Measurements from ENCODE around the gene ATG4B.
A peak's percentile ranks its signal among the peaks of the same experiment; 100 is the strongest.

ATG4B gene

GRCh38 chr2:241612156-241613016 lies 25.1 kb upstream of the ATG4B start:
- peak; percentile 33 for DNase-seq

- DNase-seq, result no peak
Measured at GRCh38 chr2:241613017-241613780, 24.3 kb upstream of the ATG4B start.

- no peak for DNase-seq
Measured at GRCh38 chr2:241615041-241615440, 22.5 kb upstream of the ATG4B start.

GRCh38 chr2:241615522-241616052 lies 21.9 kb upstream of the ATG4B start:
- no peak for DNase-seq

- no peak for DNase-seq
Measured at GRCh38 chr2:241616168-241617125, 21.0 kb upstream of the ATG4B start.

GRCh38 chr2:241617431-241618154 lies 19.9 kb upstream of the ATG4B start:
- no peak for DNase-seq

GRCh38 chr2:241618296-241618805 lies 19.1 kb upstream of the ATG4B start:
- no peak for DNase-seq

GRCh38 chr2:241618829-241619228 lies 18.7 kb upstream of the ATG4B start:
- no peak for DNase-seq

GRCh38 chr2:241619597-241620418 lies 17.7 kb upstream of the ATG4B start:
- DNase-seq, result no peak

GRCh38 chr2:241620419-241620769 lies 17.1 kb upstream of the ATG4B start:
- no peak for DNase-seq

GRCh38 chr2:241627675-241628074 lies 9.8 kb upstream of the ATG4B start:
- DNase-seq, result no peak

- DNase-seq, result no peak
Measured at GRCh38 chr2:241629762-241630435, 7.6 kb upstream of the ATG4B start.

GRCh38 chr2:241632478-241633325 lies 4.8 kb upstream of the ATG4B start:
- no peak for DNase-seq

GRCh38 chr2:241633561-241633960 lies 3.9 kb upstream of the ATG4B start:
- no peak for DNase-seq

- DNase-seq, result peak; percentile 23
Measured at GRCh38 chr2:241635756-241636155, 1.7 kb upstream of the ATG4B start.

GRCh38 chr2:241636182-241637017 lies 1.1 kb upstream of the ATG4B start:
- peak; percentile 77 for DNase-seq

- DNase-seq, result no peak
Measured at GRCh38 chr2:241637795-241638660, 535 bp downstream of the ATG4B start.
